Measurements from ENCODE around the gene MAG.

Gene MAG

GRCh38 chr19:35265126-35265899 lies 26.6 kb upstream of the MAG start:
- DNase-seq = no peak

- no peak for DNase-seq
Measured at GRCh38 chr19:35265900-35266519, 26.0 kb upstream of the MAG start.

GRCh38 chr19:35266520-35267352 lies 25.2 kb upstream of the MAG start:
- no peak for DNase-seq

GRCh38 chr19:35267353-35267817 lies 24.6 kb upstream of the MAG start:
- DNase-seq = peak; percentile 25

- DNase-seq = peak; percentile 79
Measured at GRCh38 chr19:35267818-35268535, 24.0 kb upstream of the MAG start.

GRCh38 chr19:35268536-35269437 lies 23.2 kb upstream of the MAG start, which contains the start of gene USF2:
TSS of gene USF2 (plus strand) at chr19:35268962. CDS start at chr19:35269102, 140 bp downstream.
- DNase-seq = peak; percentile 80

GRCh38 chr19:35269438-35270117 lies 22.4 kb upstream of the MAG start:
- peak; percentile 68 for DNase-seq

- no peak for DNase-seq
Measured at GRCh38 chr19:35270381-35270811, 21.6 kb upstream of the MAG start.

GRCh38 chr19:35271546-35271945 lies 20.4 kb upstream of the MAG start:
- no peak for DNase-seq

GRCh38 chr19:35272122-35272719 lies 19.7 kb upstream of the MAG start:
- DNase-seq = no peak

- no peak for DNase-seq
Measured at GRCh38 chr19:35272954-35273649, 18.9 kb upstream of the MAG start.

GRCh38 chr19:35273686-35274259 lies 18.2 kb upstream of the MAG start:
- no peak for DNase-seq

- DNase-seq = no peak
Measured at GRCh38 chr19:35274323-35274722, 17.6 kb upstream of the MAG start.

- no peak for DNase-seq
Measured at GRCh38 chr19:35276706-35277281, 15.2 kb upstream of the MAG start.

- no peak for DNase-seq
Measured at GRCh38 chr19:35278578-35279284, 13.2 kb upstream of the MAG start.

GRCh38 chr19:35279374-35279773 lies 12.6 kb upstream of the MAG start:
- no peak for DNase-seq

- no peak for DNase-seq
Measured at GRCh38 chr19:35279985-35280821, 11.8 kb upstream of the MAG start.

Measured in fibroblast of skin of abdomen (primary cell).